SK-N-SH treated with all-trans-retinoic acid at 6 μM for 48 hours (cell line): Measurements from ENCODE around the gene SPATA12.

Source experiments
- ATAC-seq: fragments of 200-7000 bp; cut with Tn5 transposase; 3 replicates; pipeline ENCODE4 v1.9.1; 2020; ENCODE audit warnings: mild to moderate bottlenecking, moderate library complexity
- ARNTL ChIP-seq: fragments of 450-650 bp; formaldehyde crosslinking; IDR thresholded peaks from 2 replicates; pipeline ENCODE4 v1.5.0; 2020; ENCODE audit warnings: low read depth, mild to moderate bottlenecking, moderate library complexity, borderline replicate concordance
- BACH2 ChIP-seq: fragments of 250-450 bp; sonication (Bioruptor Pico); IDR thresholded peaks from 2 replicates; pipeline ENCODE4 v1.9.0; 2021; ENCODE audit warnings: mild to moderate bottlenecking, borderline replicate concordance
- CREB5 ChIP-seq: fragments of 250-450 bp; sonication (Bioruptor Pico); IDR thresholded peaks from 2 replicates; pipeline ENCODE4 v1.5.1; 2020; ENCODE audit warnings: low read depth, mild to moderate bottlenecking, moderate library complexity
- CSDC2 ChIP-seq: fragments of 250-450 bp; sonication (Bioruptor Pico); IDR thresholded peaks from 2 replicates; pipeline ENCODE4 v1.5.0; 2020; ENCODE audit warnings: mild to moderate bottlenecking, moderate library complexity
- ESRRG ChIP-seq: fragments of 250-450 bp; sonication (Bioruptor Pico); IDR thresholded peaks from 2 replicates; pipeline ENCODE4 v1.6.1; 2021; ENCODE audit warnings: mild to moderate bottlenecking
- GLIS3 ChIP-seq: fragments of 250-450 bp; sonication (Bioruptor Pico); IDR thresholded peaks from 2 replicates; pipeline ENCODE4 v1.5.0; 2020; ENCODE audit warnings: mild to moderate bottlenecking, moderate library complexity
- ISL1 ChIP-seq: fragments of 250-450 bp; sonication (Bioruptor Pico); IDR thresholded peaks from 2 replicates; pipeline ENCODE4 v2.1.2; 2022; ENCODE audit warnings: mild to moderate bottlenecking, moderate library complexity
- OSR1 ChIP-seq: fragments of 250-450 bp; sonication (Bioruptor Pico); IDR thresholded peaks from 2 replicates; pipeline ENCODE4 v1.8.0; 2022; ENCODE audit warnings: moderate library complexity, mild to moderate bottlenecking, inconsistent platforms
- PPARA ChIP-seq: fragments of 250-450 bp; sonication (Bioruptor Pico); IDR thresholded peaks from 2 replicates; pipeline ENCODE4 v1.5.0; 2020; ENCODE audit warnings: mild to moderate bottlenecking, borderline replicate concordance
- RARB ChIP-seq: fragments of 250-450 bp; sonication (Bioruptor Pico); IDR thresholded peaks from 2 replicates; pipeline ENCODE4 v1.8.0; 2021; ENCODE audit warnings: mild to moderate bottlenecking, moderate library complexity
- SNAI2 ChIP-seq: fragments of 250-450 bp; sonication (Bioruptor Pico); IDR thresholded peaks from 2 replicates; pipeline ENCODE4 v1.5.0; 2020; ENCODE audit warnings: mild to moderate bottlenecking, moderate library complexity
- TCF4 ChIP-seq: fragments of 250-450 bp; sonication (Bioruptor Pico); IDR thresholded peaks from 2 replicates; pipeline ENCODE4 v1.8.0; 2021; ENCODE audit warnings: mild to moderate bottlenecking, moderate library complexity, borderline replicate concordance
- TOX ChIP-seq: fragments of 250-450 bp; sonication (Bioruptor Pico); IDR thresholded peaks from 2 replicates; pipeline ENCODE4 v1.8.0; 2021; ENCODE audit warnings: mild to moderate bottlenecking, moderate library complexity, borderline replicate concordance
- ZC3H10 ChIP-seq: fragments of 250-450 bp; sonication (Bioruptor Pico); IDR thresholded peaks from 2 replicates; pipeline ENCODE4 v1.5.1; 2021; ENCODE audit warnings: mild to moderate bottlenecking, moderate library complexity
- ZFP3 ChIP-seq: fragments of 250-450 bp; sonication (Bioruptor Pico); IDR thresholded peaks from 2 replicates; pipeline ENCODE4 v1.5.0; 2020; ENCODE audit warnings: mild to moderate bottlenecking, moderate library complexity
- ZFP30 ChIP-seq: fragments of 450-650 bp; formaldehyde crosslinking; IDR thresholded peaks from 2 replicates; pipeline ENCODE4 v1.5.0; 2022; ENCODE audit warnings: mild to moderate bottlenecking, moderate library complexity
- ZNF565 ChIP-seq: fragments of 450-650 bp; formaldehyde crosslinking; conservative IDR thresholded peaks from 2 replicates; pipeline ENCODE4 v1.5.0; 2020; ENCODE audit warnings: low read depth, mild to moderate bottlenecking, moderate library complexity
- ZNF70 ChIP-seq: fragments of 450-650 bp; formaldehyde crosslinking; IDR thresholded peaks from 2 replicates; pipeline ENCODE4 v1.5.0; 2020; ENCODE audit warnings: mild to moderate bottlenecking, moderate library complexity
- ZNF8 ChIP-seq: fragments of 450-650 bp; formaldehyde crosslinking; IDR thresholded peaks from 2 replicates; pipeline ENCODE4 v1.5.0; 2020; ENCODE audit warnings: mild to moderate bottlenecking, moderate library complexity
- TF ChIP-seq, protein P1 (sequence below): fragments of 250-450 bp; sonication (Bioruptor Pico); IDR thresholded peaks from 2 replicates; pipeline ENCODE4 v1.8.0; 2021; ENCODE audit warnings: low read depth, mild to moderate bottlenecking, moderate library complexity, borderline replicate concordance
- TF ChIP-seq, protein P2 (sequence below): fragments of 250-450 bp; sonication (Bioruptor Pico); IDR thresholded peaks from 2 replicates; pipeline ENCODE4 v1.5.1; 2021; ENCODE audit warnings: mild to moderate bottlenecking, moderate library complexity
- TF ChIP-seq, protein P3 (sequence below): fragments of 250-450 bp; sonication (Bioruptor Pico); IDR thresholded peaks from 2 replicates; pipeline ENCODE4 v1.8.0; 2020; ENCODE audit warnings: mild to moderate bottlenecking, moderate library complexity, borderline replicate concordance
- TF ChIP-seq, protein P4 (sequence below): fragments of 250-450 bp; sonication (Bioruptor Pico); IDR thresholded peaks from 2 replicates; pipeline ENCODE4 v1.5.0; 2020; ENCODE audit warnings: mild to moderate bottlenecking, moderate library complexity

Gene SPATA12

GRCh38 chr3:57062101-57062631 lies 1.7 kb downstream of the SPATA12 start (continued):
- TF ChIP-seq, protein P1, sequence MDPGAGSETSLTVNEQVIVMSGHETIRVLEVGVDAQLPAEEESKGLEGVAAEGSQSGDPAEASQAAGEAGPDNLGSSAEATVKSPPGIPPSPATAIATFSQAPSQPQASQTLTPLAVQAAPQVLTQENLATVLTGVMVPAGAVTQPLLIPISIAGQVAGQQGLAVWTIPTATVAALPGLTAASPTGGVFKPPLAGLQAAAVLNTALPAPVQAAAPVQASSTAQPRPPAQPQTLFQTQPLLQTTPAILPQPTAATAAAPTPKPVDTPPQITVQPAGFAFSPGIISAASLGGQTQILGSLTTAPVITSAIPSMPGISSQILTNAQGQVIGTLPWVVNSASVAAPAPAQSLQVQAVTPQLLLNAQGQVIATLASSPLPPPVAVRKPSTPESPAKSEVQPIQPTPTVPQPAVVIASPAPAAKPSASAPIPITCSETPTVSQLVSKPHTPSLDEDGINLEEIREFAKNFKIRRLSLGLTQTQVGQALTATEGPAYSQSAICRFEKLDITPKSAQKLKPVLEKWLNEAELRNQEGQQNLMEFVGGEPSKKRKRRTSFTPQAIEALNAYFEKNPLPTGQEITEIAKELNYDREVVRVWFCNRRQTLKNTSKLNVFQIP: no peak
- no peak for TF ChIP-seq ZFP30
- no peak for TF ChIP-seq GLIS3
- no peak for TF ChIP-seq SNAI2 (CRISPR knock-in tag)
- no peak for TF ChIP-seq CSDC2 (CRISPR knock-in tag)
- no peak for TF ChIP-seq BACH2 (CRISPR knock-in tag)
- TF ChIP-seq RARB: no peak
- no peak for TF ChIP-seq ZNF8 (CRISPR knock-in tag)

DNA sequence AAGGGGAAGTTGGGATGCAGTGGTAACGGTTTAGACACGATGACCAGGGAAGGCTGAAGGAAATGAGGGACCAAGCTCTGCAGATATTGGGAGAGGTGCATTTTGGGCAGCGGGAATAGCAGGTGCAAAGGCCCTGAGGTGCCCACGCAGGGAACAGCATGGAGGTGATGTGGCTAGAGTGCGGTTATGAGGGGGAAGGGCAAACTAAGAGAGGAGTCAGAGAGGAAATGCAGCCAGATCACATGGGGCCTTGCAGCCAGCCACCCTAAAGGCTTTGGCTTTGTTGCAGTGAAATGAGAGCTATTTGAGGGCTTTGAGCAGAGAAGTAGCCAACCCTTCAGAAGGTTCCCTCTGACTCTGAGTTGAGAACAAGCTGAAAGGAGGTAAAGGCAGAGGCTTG lies 2.6 kb downstream of the SPATA12 start:
- TF ChIP-seq ZFP30 (no peak), PPARA (CRISPR knock-in tag) (no peak), ISL1 (CRISPR knock-in tag) (no peak), CSDC2 (CRISPR knock-in tag) (no peak), GLIS3 (no peak), OSR1 (CRISPR knock-in tag) (no peak), ZNF70 (no peak), ZC3H10 (CRISPR knock-in tag) (no peak), RARB (no peak), ARNTL (CRISPR knock-in tag) (no peak), ZNF565 (no peak), ESRRG (CRISPR knock-in tag) (no peak)
- TF ChIP-seq, protein P1: no peak
- no peak for ATAC-seq

- TF ChIP-seq, protein P2, sequence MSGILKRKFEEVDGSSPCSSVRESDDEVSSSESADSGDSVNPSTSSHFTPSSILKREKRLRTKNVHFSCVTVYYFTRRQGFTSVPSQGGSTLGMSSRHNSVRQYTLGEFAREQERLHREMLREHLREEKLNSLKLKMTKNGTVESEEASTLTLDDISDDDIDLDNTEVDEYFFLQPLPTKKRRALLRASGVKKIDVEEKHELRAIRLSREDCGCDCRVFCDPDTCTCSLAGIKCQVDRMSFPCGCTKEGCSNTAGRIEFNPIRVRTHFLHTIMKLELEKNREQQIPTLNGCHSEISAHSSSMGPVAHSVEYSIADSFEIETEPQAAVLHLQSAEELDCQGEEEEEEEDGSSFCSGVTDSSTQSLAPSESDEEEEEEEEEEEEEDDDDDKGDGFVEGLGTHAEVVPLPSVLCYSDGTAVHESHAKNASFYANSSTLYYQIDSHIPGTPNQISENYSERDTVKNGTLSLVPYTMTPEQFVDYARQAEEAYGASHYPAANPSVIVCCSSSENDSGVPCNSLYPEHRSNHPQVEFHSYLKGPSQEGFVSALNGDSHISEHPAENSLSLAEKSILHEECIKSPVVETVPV (CRISPR knock-in tag): no peak
- TF ChIP-seq TOX (CRISPR knock-in tag): no peak
- TF ChIP-seq SNAI2 (CRISPR knock-in tag): no peak
- no peak for TF ChIP-seq ESRRG (CRISPR knock-in tag)
- no peak for TF ChIP-seq ZNF565
- no peak for TF ChIP-seq ZFP30
- no peak for TF ChIP-seq ZNF70
- TF ChIP-seq CREB5: no peak
- TF ChIP-seq ZFP3 (CRISPR knock-in tag): no peak
- no peak for TF ChIP-seq PPARA (CRISPR knock-in tag)
- TF ChIP-seq, protein P3, sequence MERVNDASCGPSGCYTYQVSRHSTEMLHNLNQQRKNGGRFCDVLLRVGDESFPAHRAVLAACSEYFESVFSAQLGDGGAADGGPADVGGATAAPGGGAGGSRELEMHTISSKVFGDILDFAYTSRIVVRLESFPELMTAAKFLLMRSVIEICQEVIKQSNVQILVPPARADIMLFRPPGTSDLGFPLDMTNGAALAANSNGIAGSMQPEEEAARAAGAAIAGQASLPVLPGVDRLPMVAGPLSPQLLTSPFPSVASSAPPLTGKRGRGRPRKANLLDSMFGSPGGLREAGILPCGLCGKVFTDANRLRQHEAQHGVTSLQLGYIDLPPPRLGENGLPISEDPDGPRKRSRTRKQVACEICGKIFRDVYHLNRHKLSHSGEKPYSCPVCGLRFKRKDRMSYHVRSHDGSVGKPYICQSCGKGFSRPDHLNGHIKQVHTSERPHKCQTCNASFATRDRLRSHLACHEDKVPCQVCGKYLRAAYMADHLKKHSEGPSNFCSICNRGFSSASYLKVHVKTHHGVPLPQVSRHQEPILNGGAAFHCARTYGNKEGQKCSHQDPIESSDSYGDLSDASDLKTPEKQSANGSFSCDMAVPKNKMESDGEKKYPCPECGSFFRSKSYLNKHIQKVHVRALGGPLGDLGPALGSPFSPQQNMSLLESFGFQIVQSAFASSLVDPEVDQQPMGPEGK (CRISPR knock-in tag): no peak
- no peak for TF ChIP-seq ISL1 (CRISPR knock-in tag)
- no peak for ATAC-seq
Observed at GRCh38 chr3:57064001-57064400, 3.5 kb downstream of the SPATA12 start.

DNA sequence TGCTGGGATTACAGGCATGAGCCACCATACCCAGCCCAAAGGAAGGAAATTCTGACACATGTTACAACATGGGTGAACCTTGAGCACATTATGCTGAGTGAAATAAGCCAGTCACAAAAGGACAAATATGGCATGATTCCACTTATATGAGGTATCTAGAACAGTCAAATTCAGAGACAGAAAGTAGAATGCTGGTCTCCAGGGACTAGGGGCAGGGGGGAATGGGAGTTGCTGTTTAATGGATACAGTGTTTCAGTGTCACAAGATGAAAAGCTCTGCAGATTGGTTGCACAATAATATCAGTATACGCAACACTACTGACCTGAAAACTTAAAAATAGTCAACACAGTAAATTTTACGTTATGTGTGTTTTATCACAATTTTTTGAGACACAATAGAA lies 4.1 kb downstream of the SPATA12 start:
- ATAC-seq: no peak
- TF ChIP-seq TOX (CRISPR knock-in tag): no peak
- no peak for TF ChIP-seq GLIS3
- TF ChIP-seq SNAI2 (CRISPR knock-in tag): no peak
- no peak for TF ChIP-seq TCF4 (CRISPR knock-in tag)
- no peak for TF ChIP-seq CSDC2 (CRISPR knock-in tag)
- TF ChIP-seq CREB5: no peak
- TF ChIP-seq, protein P4, sequence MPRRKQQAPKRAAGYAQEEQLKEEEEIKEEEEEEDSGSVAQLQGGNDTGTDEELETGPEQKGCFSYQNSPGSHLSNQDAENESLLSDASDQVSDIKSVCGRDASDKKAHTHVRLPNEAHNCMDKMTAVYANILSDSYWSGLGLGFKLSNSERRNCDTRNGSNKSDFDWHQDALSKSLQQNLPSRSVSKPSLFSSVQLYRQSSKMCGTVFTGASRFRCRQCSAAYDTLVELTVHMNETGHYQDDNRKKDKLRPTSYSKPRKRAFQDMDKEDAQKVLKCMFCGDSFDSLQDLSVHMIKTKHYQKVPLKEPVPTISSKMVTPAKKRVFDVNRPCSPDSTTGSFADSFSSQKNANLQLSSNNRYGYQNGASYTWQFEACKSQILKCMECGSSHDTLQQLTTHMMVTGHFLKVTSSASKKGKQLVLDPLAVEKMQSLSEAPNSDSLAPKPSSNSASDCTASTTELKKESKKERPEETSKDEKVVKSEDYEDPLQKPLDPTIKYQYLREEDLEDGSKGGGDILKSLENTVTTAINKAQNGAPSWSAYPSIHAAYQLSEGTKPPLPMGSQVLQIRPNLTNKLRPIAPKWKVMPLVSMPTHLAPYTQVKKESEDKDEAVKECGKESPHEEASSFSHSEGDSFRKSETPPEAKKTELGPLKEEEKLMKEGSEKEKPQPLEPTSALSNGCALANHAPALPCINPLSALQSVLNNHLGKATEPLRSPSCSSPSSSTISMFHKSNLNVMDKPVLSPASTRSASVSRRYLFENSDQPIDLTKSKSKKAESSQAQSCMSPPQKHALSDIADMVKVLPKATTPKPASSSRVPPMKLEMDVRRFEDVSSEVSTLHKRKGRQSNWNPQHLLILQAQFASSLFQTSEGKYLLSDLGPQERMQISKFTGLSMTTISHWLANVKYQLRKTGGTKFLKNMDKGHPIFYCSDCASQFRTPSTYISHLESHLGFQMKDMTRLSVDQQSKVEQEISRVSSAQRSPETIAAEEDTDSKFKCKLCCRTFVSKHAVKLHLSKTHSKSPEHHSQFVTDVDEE: no peak
- TF ChIP-seq ZNF70: no peak
- TF ChIP-seq ESRRG (CRISPR knock-in tag): no peak
- TF ChIP-seq ISL1 (CRISPR knock-in tag): no peak
- TF ChIP-seq ZFP3 (CRISPR knock-in tag): no peak
- TF ChIP-seq ARNTL (CRISPR knock-in tag): no peak
- TF ChIP-seq BACH2 (CRISPR knock-in tag): no peak
- TF ChIP-seq PPARA (CRISPR knock-in tag): no peak
